Erythroblast (primary cell): ENCODE data around the gene GYPE.
"Not testable (repeated sequence)": the region's sequence is repeated elsewhere in the genome, so short reads cannot be mapped to it uniquely, and the experiment has no call there.

Source experiments
- GATA1 ChIP-seq: IDR thresholded peaks from 2 replicates; pipeline ENCODE4 v1.6.1; 2011; ENCODE audit warnings: low read depth, mild to moderate bottlenecking, control low read depth, low read length, moderate library complexity
- POLR2A ChIP-seq: IDR thresholded peaks from 2 replicates; pipeline ENCODE4 v1.6.1; 2011; ENCODE audit warnings: mild to moderate bottlenecking, low read length

DNA sequence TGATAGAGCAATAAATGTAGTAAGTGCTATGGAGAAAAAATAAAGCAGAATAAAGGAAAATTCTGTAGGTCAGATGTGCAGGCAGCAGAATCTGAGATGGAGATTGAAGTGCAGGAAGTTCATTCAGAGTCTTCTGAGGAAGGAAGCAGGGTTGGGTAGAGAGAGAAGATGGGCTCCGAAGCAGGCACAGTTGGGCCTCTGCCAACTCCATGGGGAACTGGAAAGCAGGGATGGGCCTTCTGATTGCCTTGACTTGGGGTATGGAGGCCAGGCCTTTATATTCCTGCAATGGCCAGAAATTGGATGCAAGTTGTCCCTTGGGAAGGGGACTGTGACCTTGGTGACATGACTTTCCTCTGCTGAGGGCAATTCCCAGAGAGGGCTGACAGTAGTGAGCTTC, 42.6 kb downstream of the GYPE start:
- TF ChIP-seq POLR2A, GATA1: not testable (repeated sequence)
